Measurements from ENCODE around the gene ATP5PB. TPM values are rescaled to one million over a fixed set of nuclear protein-coding genes. Genes with fewer than 3 reads are reported as not detected.
A peak's percentile ranks its signal among the peaks of the same experiment; 100 is the strongest.

ATP5PB gene
- polyA plus RNA-seq, 12 donors, result 148 to 324 (median 295) TPM; not detected in 1

DNA sequence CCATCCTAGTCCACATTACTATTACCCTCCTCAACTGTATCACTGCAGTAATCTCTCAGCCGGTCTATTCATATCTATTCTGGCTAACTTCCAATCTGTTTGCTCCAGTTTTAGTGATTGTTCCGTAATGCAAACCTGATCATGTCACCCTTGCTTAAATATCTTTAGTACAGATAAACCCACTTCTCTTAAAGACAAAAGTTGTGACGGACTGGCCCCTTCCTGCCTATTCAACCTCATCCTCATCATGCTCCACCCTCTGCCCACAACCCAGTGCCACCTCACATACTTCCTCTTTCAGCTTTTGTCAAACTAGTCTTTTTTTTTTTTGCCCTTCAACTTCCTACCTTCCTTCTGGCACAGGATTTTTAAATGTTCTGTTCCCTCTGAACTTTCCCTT, 21.7 kb downstream of the ATP5PB start:
- no peak for DNase-seq

DNA sequence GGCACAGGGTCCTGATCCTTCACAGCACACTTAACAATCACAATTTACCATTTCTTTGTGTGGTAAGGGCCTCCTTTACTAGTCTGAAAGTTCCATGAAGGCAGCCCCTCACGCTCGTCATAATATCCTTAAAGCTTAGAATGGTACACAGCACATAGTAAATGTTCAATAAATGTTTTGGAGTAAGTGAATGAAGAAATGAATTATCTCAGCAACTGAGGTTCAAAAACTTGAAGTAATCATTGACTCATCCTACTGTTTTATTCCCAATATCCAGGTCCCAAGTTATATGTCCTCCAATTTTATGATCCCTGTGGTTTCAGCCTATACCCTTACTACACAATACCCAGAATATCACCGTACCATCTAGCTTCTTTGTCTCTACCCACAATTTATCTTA, 22.3 kb downstream of the ATP5PB start:
- DNase-seq, result no peak

DNA sequence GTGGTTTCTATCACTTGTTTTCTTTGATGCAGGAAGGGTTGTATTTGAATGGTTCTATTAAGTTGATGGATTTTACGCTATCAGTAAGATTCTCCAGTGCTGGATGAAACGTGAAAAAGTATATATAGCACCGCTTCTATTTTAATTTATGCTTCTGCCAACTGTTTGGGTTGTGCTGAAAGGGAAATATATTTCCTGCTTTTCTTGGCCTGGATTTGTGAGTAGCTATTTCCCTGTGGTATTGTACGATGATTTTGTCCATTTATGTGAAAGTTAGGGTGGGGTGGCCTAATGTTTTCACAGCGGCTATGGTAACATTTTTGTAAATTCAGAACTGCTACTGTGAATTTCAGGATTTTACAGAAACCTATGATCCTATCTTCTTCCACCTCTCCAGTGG, 24.8 kb downstream of the ATP5PB start:
- peak; percentile 16 for DNase-seq

DNA sequence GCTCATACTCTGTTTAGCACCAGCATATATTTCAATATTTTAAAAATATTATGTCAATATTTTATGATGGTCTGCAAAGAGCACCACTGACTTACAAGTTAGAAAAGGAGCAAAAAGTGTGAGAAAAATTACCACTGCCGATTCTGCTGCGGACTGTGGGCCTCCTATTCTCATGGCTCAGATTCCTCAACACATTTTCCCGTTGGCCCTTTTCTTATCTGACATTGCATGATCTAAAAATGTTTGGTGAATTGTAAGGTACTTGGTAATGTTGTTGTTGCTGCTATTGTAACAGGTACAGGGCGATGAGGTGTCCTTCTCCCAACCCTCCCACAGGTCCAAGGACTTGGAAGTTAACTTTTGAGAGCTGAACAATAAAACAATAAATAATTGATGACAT, 25.3 kb downstream of the ATP5PB start:
- DNase-seq, result no peak

DNA sequence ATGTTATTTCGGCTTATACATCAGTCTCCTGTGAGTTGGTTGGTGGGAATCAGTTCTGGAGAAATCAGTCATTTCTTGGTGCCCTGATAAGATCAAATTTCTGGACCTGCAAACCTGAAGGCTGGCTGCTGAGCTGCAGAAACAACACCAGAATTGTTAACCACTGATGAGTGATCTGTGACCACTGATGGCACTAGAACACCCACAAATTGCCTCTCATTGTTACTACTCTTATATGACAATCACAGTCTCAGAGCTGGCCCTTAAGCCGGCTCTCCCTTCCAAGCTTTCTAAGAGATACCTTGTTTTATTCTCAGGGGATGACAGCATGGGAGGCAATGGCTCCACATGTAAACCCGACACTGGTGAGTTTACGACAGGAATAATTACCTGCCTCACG, 26.4 kb downstream of the ATP5PB start:
- no peak for DNase-seq

DNA sequence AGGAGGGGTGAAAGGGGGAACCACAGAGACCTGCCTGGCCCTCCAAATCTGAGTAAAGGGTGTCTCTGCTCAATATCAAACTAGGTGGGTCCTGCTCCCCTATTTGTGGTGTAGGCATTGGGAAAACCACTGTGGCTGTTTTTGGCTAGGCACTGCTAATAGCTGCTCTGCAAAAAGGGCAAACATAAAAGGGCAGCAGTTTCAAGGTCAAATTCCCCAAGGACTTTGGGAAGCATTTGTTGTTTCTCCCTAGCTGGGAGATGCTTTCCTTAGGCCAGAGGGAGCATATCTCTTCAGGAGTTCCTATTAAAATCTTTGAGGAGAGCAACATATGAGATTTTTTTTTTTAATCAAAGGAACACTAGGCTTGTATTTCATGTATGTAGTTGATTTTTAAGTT, 26.9 kb downstream of the ATP5PB start:
- no peak for DNase-seq

DNA sequence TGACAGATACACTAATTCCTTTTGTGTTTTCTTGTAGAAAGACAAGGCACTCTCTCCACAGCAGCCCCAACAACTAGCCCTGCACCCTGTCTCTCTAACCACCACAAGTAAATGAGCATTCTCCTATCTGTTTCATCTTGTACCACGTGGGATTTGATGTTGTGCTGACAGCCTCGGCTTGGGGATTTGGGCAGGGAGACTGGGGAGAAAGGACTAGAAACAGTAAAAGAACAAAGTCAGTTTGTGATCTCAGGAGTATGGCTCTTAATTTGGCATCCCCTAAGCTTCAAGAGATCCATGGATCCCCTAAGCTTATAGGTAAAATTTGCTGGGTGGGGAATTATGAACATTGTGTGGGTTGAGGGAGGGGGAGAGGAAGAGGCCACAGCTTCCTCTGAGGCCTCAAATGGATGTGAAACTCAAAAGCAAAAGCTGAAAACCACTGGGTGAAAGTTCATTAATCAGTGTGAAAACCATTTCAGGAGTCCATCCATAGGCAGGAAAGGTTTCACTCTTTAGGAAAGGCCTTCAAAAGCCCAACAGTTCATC, 27.6 kb downstream of the ATP5PB start:
- DNase-seq, result no peak

DNA sequence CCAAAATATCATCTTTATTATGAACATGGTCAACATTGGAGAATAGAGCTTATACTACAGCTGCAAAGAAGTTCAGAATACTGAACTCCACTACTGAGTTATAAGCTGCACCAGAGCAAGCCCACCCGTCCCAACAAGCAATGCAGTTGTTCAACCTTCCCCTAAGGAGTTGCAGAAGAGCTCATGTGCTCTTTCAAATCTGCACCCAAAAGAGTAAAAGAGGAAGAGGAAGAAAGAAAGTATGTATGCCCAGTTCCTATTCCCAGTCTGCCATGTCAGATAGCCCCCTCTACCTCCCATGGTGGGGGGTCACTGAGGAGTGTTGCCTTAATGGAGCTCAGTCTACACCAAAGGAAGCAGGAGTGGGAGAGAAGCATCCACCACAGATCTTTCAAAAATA, 31.4 kb downstream of the ATP5PB start:
- no peak for DNase-seq

DNA sequence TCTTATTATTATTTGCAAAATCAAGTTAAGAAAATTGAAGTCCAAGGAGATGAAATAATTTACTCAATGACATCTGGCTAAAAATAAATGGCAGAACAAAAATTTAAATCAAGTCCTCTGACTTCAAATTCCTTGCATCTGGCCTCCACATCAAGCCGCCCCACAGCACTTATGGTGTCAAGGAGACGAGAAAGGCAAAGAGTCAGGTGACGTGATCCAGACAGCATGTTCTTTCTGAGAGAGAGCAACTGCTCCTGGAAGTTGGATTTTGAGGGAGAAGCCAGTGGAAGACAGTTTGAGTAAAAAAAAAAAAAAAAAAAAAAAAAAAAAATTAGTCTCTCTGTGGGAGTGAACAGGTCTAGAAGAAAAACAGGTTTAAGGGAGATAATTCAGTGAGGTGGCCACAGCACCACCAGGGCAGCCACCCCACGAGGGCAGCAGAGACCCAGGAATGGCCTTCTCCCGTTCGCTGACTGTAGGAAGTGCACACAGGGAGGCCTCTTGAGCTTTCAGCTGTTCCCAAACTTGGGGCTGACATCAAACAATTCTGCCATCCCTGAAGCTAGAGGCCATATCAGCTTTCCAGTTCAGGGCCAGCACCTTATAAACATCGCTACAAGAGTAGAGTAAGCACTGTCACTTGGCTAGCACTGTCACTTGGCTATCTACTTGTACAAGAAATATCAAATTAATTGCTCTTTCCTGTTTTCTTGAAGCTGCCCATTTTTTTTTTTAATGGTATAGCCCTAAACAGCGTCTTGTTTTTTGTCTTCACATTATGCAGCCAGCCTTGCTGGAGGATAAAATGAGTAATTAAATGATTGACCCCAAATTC, 32.3 kb downstream of the ATP5PB start:
- DNase-seq, result peak; percentile 67

DNA sequence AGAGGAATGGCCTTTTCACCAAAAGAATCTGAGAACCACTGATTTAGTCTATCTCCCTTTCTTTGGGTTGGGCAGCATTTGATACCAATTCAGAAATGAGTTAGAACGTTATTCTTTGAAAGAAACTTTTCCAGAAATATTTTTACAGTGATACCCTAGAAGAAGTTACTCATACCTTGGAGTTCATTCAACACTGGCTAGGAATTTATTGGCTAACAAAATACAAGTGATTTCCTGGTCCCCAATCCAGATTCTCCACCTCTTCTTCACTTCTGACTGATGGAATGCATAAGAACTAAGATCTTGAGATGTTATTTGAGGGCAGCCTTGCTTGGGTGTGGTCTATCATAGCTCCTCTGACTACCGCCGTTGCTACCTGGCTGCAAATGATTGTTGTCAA, 33.9 kb downstream of the ATP5PB start:
- DNase-seq, result no peak

DNA sequence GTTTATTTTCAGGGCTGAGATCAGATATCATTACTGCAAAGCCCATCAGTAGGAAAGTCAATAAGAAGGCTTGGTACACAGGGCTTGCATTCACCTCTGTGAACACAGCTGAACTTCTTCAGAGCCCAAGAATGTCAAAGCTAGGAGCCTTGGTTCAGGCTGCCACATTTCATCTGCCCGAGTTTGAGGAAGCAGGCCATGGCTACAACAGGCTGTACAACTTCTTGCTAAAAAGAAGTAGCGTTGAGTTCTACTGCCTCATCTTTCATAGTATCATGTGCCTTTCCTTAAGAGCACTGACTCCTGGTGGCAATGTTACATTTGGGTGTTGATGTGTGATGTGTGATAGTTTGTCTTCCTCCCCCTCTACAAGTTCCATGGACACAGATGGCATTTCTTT, 34.6 kb downstream of the ATP5PB start:
- DNase-seq, result no peak

DNA sequence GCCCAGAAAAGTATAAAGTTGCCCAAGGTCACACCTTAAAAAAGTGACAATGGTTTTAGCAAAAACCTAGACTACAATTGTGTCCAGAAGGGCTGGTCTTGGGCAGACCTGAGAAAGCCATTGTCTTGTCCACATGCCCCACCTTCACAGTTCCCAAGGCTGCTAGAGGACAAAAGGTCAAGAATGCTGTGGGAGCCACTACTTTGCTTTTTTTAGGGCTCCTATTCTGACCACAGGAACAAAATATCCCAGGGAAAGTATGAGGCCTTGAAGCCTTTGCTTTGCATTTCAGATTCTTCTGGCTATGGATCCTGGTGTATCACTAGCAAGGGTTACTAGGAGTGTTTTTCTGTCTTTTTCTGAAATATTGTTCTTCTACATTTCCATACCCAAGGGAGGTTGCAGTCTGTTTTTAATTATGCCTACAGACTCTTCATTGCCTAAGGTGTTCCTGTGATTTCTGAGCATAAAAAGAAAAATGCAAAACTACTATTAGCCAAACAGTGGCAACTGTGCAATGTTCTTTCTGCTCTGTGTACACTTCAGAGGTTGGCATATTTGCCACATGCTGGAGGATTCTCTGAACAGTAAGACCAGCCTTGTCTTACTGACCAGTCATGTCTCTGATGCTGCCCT, 35.2 kb downstream of the ATP5PB start:
- DNase-seq, result no peak

DNA sequence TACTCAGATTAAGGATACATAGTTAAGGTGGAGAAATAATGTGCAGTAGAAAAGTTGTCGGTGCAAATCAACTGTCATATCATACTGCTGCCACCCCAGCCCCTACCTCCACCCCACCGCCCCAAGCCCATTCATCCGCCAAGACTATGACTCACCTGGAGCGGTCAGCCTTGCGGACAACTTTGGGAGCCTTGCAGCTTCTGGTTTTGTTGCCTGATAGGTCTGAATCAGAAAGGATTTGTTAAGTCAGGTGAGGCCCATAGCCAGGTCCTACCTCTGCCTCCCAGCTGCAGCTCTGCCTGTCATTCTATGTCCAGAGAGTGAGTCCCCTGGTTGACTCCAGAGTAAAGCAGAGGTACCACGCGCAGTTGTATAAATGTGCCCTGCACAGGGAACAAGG, 37.2 kb downstream of the ATP5PB start:
- DNase-seq, result no peak

DNA sequence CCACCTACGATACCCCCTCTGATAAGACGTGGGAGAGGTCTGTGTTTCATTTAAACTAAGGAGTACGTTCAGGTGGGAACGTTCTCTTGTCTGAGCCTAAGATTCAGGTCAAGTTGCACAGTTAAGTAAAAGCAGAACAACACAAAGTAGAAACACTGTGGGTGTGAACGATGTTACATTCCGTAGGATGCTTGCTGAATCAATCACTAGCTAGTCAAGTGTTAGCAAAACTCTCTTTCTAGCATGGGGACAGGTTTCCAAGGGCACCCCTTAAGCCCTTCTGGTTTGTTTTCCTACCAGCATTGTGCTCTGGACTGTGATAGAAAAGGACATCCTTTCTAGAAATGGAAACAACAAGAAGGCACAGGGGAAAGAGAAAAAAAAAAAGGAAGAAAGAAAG, 37.9 kb downstream of the ATP5PB start:
- DNase-seq, result no peak

DNA sequence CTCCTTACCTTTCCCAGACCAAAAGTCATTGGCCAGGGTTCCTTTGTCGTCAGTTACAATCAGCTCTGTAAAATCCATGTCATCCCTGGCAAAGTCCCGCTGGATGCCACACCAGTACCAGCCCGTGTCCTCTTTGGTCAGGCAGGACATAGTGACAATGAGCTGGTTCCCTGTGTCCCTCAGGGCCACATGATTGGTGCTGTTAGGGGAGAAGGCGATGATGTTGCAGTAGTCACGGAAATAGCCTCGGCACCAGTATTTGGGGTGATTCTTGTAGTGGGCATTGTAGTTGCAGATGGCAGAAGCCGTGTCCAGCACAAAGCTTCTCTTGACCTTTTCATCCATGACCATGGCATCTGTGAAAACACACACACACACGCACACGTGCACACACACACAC, 39.4 kb downstream of the ATP5PB start:
- no peak for DNase-seq

DNA sequence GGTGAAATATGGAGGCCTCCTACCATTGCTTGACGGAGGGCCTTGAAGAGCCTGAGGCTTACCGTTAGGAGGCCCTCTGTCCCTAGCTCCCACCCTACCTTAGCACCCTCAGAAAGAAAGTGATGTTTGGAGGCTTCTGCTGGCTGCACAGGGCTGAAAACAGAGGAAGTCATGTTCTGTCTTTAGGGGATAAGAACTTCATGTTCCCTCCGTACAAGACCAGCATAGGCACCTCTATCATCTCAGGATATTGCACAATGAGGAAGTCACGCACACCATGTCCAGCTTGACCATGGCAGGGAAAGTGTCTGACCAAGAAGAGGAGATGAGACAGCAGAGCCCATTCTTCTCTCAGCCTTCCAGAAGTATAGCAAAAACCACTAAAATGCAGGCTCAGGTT, 40.3 kb downstream of the ATP5PB start:
- no peak for DNase-seq

DNA sequence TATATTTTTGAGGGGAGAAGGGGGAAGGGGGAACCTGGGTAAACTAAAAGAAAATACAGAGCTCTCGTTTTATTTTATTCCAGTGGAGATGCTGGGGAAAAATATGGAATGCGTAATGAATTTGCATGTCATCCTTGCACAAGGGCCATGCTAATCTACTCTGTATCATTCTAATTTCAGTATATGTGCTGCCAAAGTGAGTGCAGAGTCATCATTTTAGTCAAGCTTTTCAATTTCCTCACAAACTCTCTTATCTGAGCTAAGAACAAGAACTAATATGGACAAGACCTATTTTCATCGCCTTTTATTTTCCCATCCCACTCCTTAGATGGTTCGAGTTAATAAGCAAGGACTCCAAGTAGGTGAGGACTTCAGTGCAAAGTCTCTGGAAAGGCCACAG, 41.0 kb downstream of the ATP5PB start:
- no peak for DNase-seq

DNA sequence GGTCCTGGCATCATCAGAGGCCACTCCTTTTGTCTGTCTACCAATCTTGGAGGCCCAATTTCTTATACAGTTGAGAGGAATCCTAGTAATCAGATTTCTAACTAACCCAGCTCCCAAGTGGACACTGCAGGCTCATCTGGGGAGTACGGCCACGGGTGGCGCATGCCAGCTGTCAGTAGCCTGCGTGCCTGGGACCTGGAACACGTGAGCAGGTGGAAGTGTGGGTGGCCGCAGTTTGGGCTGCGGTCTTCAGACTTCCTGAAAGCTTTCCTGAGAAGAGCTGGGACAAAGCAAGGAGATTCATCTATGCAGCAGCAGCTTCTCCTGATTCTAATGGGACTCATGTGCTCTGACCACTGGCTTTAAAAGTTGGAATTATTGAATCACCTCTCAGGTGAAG, 41.8 kb downstream of the ATP5PB start:
- no peak for DNase-seq

DNA sequence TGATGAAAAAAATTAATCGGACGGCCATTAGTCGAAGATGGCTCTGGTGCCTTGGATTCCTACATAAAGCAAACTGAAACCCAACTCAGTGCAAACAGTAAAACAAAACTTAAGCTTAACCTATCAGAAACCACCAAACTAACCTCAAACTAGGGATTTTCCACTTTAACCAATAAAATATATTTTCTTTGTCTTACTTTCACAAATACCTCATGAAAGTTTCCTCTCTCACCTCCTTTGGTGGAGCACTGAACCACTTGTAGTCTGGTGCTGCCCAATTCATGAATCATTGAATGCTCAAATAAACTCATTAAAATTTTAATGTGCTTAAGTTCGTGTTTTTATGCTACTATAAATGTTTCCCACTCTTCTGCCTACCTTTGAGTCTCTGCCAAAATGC, 47.1 kb downstream of the ATP5PB start:
- no peak for DNase-seq

DNA sequence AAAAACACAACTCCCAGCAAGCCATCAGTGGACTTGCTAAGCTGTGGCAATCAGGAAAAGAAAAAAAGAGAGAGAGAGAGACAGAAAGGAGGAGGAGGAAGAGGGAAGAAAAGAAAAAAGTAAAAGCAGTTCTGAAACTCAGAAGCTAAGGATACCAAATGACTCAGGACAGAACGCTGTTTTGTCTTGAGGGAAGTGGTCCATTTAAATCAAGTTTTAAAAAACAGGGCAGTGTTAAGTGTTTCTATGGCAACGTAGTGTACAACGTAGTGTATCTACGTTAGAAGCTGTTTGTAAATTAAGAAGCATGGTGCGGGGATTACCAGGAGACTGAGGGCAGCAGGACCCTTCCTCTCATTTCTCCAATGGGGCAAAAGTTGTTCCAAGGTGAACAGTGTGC, 48.3 kb downstream of the ATP5PB start:
- no peak for DNase-seq

DNA sequence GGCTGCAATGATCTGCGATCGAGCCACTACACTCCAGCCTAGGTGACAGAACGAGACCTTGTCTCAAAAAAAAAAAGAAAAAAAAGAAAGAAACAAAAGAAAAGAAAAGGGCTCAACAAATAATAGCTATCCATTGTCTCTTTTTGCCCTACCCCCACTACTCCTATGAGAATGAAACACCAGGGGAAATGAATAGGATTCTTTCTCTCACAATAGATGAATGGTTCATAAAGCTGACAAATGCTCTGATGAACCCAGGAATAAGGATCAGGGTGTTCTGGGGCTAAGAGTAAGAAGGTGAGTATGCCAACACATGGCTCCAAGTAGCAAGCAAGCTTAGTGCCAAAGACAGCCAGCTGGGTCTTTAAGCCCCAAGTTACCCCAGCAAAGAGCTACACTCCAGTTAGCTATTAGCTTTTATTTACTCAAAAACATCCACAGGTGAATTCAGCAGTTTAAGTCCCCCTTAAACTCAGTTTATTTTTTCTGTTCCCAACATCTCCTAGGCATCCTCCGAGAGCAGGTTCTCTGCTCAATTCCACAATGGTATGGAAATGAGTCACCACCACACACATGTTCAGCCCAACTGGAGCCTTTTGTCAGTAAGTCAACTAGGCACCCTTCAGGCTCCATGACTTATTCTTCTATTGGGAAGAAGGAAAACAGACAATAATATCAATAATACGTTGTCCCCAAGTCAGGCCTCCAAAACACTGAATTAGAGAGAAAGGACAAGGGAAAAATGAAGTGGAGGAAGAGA, 49.9 kb downstream of the ATP5PB start:
- DNase-seq, result no peak

DNA sequence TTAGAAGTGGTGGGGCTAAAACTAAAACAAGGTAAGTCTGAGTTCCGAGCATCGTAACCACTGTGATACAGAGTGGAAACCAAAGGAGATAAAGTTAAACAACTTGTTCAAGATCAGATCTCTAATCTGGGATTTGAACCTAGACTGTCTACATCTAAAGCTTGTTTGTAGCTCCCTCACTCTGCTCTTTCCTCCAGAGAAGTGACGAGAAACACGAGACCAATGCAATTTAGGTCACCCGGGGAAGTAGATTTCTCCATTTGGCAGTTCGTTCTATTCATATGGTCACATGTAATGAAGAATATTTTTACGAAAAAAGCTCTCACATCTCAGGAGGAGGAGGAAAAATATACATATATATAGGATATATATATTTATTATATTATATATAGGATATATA, 52.4 kb downstream of the ATP5PB start:
- DNase-seq, result no peak

DNA sequence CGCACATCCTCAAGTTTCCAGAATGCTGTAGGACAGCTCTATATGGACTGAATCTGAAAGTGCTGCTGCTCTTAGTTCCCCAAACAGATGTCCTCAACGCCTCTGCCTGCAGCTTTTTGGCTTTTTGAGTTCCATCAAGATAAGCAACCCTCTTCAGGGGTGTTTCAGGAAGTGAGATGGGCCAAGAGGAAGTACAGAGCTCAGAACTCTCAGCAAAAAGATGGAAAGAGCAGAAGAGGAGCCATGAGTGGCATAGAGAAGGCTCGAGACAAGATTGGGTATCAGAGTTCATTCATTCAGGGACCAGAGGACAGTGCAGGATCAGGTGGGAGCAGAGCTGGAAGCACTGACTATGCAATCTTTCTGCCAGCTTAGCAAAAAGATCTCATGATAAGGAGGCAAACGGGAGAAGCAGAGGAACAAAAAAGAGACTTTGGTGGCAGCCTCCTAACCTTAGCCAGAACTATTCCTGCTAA, 54.4 kb downstream of the ATP5PB start, which contains the start of the genes ADORA3 and TMIGD3:
Gene ADORA3, minus strand, starts transcription at position 49 of the 476 bp plus-strand sequence. CDS start 279 bp downstream, outside the sequence.
Gene TMIGD3, minus strand, starts transcription at position 49 of the 476 bp plus-strand sequence. CDS start 279 bp downstream, outside the sequence.
- DNase-seq, result no peak

All from muscle of arm (tissue), 12 donors.